ENCODE results near the gene ELF2.

- no peak for TF ChIP-seq CTCF (conservative IDR thresholded peaks at IDR 0.05; ENCODE audit: low read depth, low read length)
- no peak for TF ChIP-seq EZH2 (IDR thresholded peaks at IDR 0.05; ENCODE audit: borderline replicate concordance, low read depth, low read length, poor library complexity, severe bottlenecking)
These were observed 6.1 kb downstream of the ELF2 start for GRCh38 chr4:139170932-139171331.
